Stimulated activated naive CD4-positive, alpha-beta T cell (primary cell): ENCODE results near the gene ZZZ3.
"Not testable (repeated sequence)": the region's sequence is repeated elsewhere in the genome, so short reads cannot be mapped to it uniquely, and the experiment has no call there.

ENCODE experiments used
- DNase-seq, 6 experiments: peaks; one replicate each; lab custom pipeline; 2025; lab: John Stamatoyannopoulos, UW

Gene ZZZ3

DNA sequence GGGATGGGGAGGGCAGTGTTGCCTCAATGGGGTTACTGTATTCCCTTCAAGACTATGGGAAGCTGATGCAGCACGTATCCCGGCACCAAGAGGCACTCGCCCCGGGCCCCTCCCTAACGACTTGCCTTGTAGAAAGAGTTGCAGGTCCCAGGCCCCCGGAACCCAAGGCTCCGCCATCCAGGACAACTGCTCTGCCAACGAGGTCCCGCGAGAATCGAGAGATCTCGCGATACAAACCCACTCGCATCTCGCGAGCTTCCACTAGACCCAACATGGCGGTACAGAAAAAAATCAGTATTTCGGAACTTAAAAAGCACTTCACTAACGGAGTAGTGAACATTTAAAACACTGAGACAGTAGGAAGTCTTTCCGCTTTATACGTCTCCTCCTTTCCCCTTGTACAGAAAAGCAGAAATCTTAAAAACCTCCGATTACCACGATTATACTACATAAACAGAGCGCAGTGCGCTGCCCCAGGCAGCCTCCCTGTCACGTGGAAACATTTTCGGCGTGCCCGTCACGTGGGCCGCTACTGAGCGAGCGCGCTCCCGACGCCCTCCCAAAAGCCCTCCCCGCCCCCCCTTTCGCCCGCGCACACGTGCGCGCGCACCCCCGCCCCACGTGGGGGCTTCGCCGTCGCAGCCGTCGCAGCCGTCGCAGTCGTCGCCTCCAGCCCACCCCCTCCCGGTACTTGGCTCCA lies at the start of gene ZZZ3:
Gene ZZZ3 (minus strand): TSS at position 199 of the 700 bp plus-strand sequence. CDS start 49,304 bp downstream, outside the sequence.
- peak; percentile 86 to 98 (median 93) for DNase-seq

DNA sequence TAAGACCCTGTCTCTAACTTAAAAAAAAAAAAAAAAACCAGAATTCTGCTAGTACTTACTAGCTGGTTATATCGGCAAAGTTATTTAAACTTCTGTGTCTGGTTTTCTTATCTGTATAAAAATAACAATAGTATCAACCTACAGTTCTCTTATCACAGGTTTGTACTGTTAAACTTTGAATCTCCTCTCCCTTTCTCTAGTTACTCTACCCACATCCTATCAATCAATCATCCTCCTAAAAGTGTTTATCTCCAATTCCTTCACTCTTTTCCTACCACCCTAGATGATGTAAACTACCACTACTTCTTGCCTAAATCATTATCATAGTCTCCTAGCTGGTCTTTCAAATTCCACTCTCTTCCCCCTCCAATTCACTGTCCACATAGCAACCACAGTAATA lies 49.6 kb upstream of the ZZZ3 start:
- no peak for DNase-seq

- DNase-seq: no peak
Observed at GRCh38 chr1:77725706-77726105, 43.2 kb upstream of the ZZZ3 start.

DNA sequence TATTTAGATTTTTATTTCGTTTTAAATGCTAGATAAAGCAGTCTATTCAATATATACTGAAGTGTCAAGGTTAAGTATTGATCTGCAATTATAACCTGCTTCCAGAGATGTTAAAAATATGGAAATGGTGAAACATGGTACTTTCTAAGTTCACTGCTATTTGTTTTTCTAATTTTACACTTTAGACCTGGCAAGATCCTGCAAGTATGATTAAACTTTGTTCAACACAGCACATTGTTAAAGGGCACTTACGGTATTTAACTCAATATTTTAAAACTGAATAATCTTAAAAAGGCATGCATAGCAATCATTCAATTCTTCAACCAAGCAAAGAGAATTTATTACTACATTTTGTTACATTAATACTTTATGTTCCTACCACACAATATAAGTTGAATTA lies 35.7 kb upstream of the ZZZ3 start:
- DNase-seq: no peak

DNA sequence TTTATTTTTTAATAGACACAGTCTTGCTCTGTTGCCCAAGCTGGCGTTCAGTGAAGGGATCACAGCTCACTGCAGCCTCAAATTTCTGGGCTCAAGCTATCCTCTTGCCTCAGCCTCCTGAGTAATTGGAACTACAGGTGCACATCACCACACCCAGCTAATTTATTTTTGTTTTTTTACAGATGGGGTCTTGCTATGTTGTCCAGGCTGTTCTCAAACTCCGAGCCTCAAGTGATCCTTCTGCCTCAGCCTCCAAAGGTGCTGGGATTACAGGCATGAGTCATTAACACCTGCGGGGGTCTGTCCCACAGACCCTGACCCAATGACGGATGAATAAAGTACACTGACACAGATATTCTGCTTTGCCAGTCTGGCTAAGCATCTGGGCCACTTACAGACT lies 33.6 kb upstream of the ZZZ3 start:
- no peak for DNase-seq

- no peak for DNase-seq
Observed at GRCh38 chr1:77709727-77710126, 27.3 kb upstream of the ZZZ3 start.

DNA sequence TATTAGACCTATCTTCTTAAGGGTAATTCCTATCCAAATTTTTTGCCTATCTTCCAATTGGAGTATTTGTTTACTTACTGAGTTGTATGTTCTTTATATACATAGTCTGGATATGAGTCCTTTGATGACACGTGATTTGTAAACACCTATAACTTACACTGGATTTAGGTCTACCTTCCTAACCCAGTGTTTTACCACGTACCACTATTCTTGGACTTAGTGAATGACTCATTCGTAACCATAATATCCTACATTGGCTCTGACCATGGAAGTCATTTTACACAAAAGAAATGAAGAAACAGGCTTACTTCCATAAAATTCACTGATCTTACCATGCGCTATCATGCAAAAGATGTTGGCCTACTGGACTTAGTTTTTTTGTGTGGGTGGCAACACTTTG lies 23.9 kb upstream of the ZZZ3 start:
- DNase-seq: no peak

GRCh38 chr1:77704736-77705135 lies 22.3 kb upstream of the ZZZ3 start:
- no peak for DNase-seq

- DNase-seq: not testable (repeated sequence)
Observed at GRCh38 chr1:77699673-77700072, 17.2 kb upstream of the ZZZ3 start.

- no peak for DNase-seq
Observed at GRCh38 chr1:77697441-77697840, 15.0 kb upstream of the ZZZ3 start.

DNA sequence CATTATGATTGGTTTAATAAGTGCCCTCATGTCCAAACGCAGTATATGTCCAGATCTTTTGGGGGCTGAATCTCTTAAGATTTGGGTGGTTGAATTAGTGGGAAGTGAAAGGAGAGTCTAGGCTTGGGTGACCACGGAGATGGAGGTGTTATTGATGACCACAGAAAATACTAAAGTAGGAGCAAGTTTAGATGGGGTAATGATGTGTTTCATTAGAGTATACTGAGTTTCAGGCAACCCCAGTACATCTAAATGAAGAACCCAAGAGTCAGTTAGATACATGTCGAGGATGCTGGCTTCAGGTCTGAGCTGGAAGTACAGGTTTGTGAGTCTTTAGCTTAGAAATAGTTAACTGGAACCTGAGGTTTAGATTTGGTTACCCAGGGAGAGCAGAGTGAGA lies 6.5 kb upstream of the ZZZ3 start:
- no peak for DNase-seq

DNA sequence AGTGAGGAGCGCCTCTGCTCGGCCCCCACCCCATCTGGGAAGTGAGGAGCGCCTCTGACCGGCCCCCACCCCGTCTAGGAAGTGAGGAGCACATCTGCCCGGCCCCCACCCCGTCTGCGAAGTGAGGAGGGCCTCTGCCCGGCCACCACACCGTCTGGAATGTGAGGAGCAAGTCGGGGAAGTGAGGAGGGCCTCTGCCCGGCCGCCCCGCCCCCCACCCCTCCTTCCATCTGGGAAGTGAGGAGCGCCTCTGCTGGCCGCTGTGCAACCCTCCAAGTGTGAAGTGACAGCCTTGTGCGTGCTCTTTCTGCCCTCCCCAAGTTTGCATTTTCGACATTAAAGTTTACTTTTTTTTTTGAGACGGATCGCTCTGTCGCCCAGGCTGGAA lies 5.1 kb upstream of the ZZZ3 start:
- no peak for DNase-seq

DNA sequence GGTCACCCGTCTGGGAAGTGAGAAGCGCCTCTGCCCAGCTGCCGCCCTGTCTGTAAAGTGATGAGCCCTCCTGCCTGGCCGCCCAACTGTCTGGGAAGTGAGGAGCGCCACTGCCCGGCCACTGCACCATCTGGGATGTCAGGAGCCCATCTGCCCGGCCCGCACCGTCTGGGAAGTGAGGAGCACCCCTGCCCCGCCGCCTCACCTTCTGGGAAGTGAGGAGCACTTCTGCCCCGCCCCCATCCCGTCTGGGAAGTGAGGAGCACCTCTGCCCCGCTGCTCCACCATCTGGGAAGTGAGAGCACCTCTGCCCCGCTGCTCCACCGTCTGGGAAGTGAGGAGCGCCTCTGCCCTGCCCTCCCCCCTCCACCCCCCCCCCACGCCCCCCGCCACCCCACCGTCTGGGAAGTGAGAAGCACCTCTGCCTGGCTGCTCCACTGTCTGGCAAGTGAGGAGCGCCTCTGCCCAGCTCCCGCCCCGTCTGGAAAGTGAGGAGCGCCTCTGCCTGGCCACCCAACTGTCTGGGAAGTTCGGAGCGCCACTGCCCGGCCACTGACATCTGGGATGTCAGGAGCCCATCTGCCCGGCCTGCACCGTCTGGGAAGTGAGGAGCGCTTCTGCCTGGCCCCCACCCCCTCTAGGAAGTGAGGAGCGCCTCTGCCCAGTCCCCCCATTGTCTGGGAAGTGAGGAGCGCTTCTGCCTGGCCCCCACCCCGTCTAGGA lies 4.5 kb upstream of the ZZZ3 start:
- DNase-seq: no peak

DNA sequence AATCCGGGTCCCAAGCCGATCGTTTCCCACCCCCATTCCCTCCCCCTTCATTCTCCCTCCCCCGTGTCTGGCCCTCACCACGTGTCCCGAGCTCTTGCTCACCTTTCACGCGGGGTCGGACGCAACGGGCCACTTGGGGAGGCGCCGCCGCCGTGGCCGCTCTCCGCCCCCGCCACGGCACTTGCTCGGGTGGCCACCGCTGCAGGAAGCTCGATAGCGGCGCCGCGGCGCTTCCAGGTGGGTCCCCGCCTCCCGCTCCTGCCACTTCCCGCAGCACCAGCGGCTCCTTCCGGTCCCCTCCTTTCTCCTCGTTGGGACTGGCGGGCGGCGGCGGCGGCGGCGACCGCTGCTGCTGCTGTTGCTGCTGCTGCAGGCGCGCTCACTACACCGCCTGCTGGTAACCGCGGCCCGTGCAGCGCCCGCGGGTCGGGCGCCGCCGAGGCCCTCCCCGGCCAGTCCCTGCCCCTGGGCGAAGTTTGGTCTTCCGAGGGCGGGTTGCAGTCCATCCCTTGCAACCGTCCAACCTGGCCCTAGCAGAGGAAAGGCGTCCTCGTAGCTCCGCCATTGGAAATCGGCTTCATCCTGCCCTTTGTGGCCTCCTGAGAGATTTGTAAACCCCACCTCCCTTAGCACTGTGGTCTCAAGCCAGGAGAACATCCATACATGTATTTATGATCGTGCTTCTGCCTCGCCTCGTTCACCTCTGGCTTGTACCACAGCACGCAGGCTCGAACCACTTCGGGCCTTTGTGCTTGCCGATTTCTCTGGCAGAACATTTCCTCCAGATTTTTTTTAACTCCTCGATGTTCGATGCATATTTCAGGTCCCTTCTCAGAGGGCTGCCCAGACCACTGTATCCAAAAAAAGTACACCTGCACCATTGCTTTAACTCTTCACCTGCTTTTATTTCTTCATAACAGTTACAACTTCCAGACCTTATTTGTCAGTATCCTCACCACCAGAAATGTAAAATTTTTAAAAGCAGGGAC lies 996 bp upstream of the ZZZ3 start:
- peak; percentile 84 to 92 (median 88) for DNase-seq

GRCh38 chr1:77680173-77680572 lies 2.3 kb downstream of the ZZZ3 start:
- no peak for DNase-seq

GRCh38 chr1:77678660-77679610 lies 3.5 kb downstream of the ZZZ3 start:
- DNase-seq: no peak

GRCh38 chr1:77674807-77675206 lies 7.7 kb downstream of the ZZZ3 start:
- DNase-seq: not testable (repeated sequence)

- DNase-seq: no peak
Observed at GRCh38 chr1:77673716-77674355, 8.6 kb downstream of the ZZZ3 start.

GRCh38 chr1:77673030-77673429 lies 9.4 kb downstream of the ZZZ3 start:
- DNase-seq: no peak

GRCh38 chr1:77672374-77672773 lies 10.1 kb downstream of the ZZZ3 start:
- DNase-seq: no peak

GRCh38 chr1:77671836-77672235 lies 10.6 kb downstream of the ZZZ3 start:
- DNase-seq: no peak
